H9 (cell line): ENCODE results near the gene CCDC154. TPM values are rescaled to one million over a fixed set of nuclear protein-coding genes. Genes with fewer than 3 reads are reported as not detected.
A peak's percentile ranks its signal among the peaks of the same experiment; 100 is the strongest.

Experiments used
- DNase-seq: peaks from one replicate; pipeline ENCODE4 v3.0.0-alpha.2; 2017
- H2AFZ ChIP-seq: one replicate; pipeline ENCODE4 v1.6.1; 2013; ENCODE audit warnings: mild to moderate bottlenecking, low read length, control low read depth, moderate library complexity
- H2AK5ac ChIP-seq: 2 replicates; pipeline ENCODE4 v1.6.1; 2013; ENCODE audit warnings: low read length, control low read depth, mixed read lengths; ENCODE audit not compliant: insufficient read length
- H2BK120ac ChIP-seq: one replicate; pipeline ENCODE4 v1.6.1; 2013; ENCODE audit warnings: low read depth, mild to moderate bottlenecking, low read length, control low read depth, inconsistent platforms; ENCODE audit not compliant: poor library complexity, severe bottlenecking
- H2BK12ac ChIP-seq: 2 replicates; pipeline ENCODE4 v1.6.1; 2013; ENCODE audit warnings: low read length, control low read depth, mixed read lengths, low read depth; ENCODE audit not compliant: insufficient read length
- H2BK15ac ChIP-seq: 2 replicates; pipeline ENCODE4 v1.6.1; 2013; ENCODE audit warnings: low read depth, low read length, control low read depth
- H2BK20ac ChIP-seq: one replicate; pipeline ENCODE4 v1.6.1; 2013; ENCODE audit warnings: low read depth, mild to moderate bottlenecking, low read length, control low read depth, inconsistent platforms; ENCODE audit not compliant: poor library complexity, severe bottlenecking
- H2BK5ac ChIP-seq: 2 replicates; pipeline ENCODE4 v1.6.1; 2013; ENCODE audit warnings: low read length, control low read depth, mixed read lengths; ENCODE audit not compliant: insufficient read length
- H3K14ac ChIP-seq: 2 replicates; pipeline ENCODE4 v1.6.1; 2013; ENCODE audit warnings: low read length, control low read depth; ENCODE audit not compliant: insufficient read depth
- H3K18ac ChIP-seq: 2 replicates; pipeline ENCODE4 v1.6.1; 2013; ENCODE audit warnings: low read depth, mild to moderate bottlenecking, mixed read lengths, low read length, control low read depth; ENCODE audit not compliant: insufficient read length
- H3K23ac ChIP-seq: 2 replicates; pipeline ENCODE4 v1.6.1; 2013; ENCODE audit warnings: low read length, control low read depth, mixed read lengths, low read depth; ENCODE audit not compliant: insufficient read length
- H3K23me2 ChIP-seq: 2 replicates; pipeline ENCODE4 v1.6.1; 2013; ENCODE audit warnings: low read depth, mild to moderate bottlenecking, mixed read lengths, low read length, control low read depth; ENCODE audit not compliant: insufficient read length, poor library complexity, severe bottlenecking
- H3K27ac ChIP-seq: 2 replicates; pipeline ENCODE4 v1.5.1; 2013; ENCODE audit warnings: low read length, control low read depth, mixed read lengths, low read depth; ENCODE audit not compliant: insufficient read length
- H3K27me3 ChIP-seq: 2 replicates; pipeline ENCODE4 v1.6.1; 2013; ENCODE audit warnings: low read length, control low read depth, inconsistent platforms; ENCODE audit not compliant: insufficient read depth
- H3K4ac ChIP-seq: 2 replicates; pipeline ENCODE4 v1.6.1; 2013; ENCODE audit warnings: low read depth, mild to moderate bottlenecking, control low read depth, inconsistent platforms, low read length, moderate library complexity
- H3K4me1 ChIP-seq: 2 replicates; pipeline ENCODE4 v1.6.1; 2013; ENCODE audit warnings: low read length, control low read depth, inconsistent platforms; ENCODE audit not compliant: insufficient read depth
- H3K4me2 ChIP-seq: 2 replicates; pipeline ENCODE4 v1.6.1; 2013; ENCODE audit warnings: low read length, control low read depth, mixed read lengths; ENCODE audit not compliant: insufficient read length, insufficient read depth
- H3K56ac ChIP-seq: 2 replicates; pipeline ENCODE4 v1.6.1; 2013; ENCODE audit warnings: low read depth, mild to moderate bottlenecking, mixed read lengths, low read length, control low read depth; ENCODE audit not compliant: insufficient read length
- H3K79me1 ChIP-seq: 2 replicates; pipeline ENCODE4 v1.6.1; 2013; ENCODE audit warnings: low read depth, mild to moderate bottlenecking, moderate library complexity, low read length, control low read depth, inconsistent platforms; ENCODE audit not compliant: insufficient read depth, poor library complexity, severe bottlenecking
- H3K79me2 ChIP-seq: 2 replicates; pipeline ENCODE4 v1.6.1; 2013; ENCODE audit warnings: low read length, control low read depth, inconsistent platforms; ENCODE audit not compliant: insufficient read depth
- H3K9ac ChIP-seq: 2 replicates; pipeline ENCODE4 v1.6.1; 2013; ENCODE audit warnings: low read length, control low read depth, mixed read lengths; ENCODE audit not compliant: insufficient read length; ENCODE audit errors: extremely low read depth
- H3K9me3 ChIP-seq: one replicate; pipeline ENCODE4 v1.6.1; 2013; ENCODE audit warnings: low read depth, low read length, inconsistent platforms; ENCODE audit not compliant: control insufficient read depth
- H3T11ph ChIP-seq: one replicate; pipeline ENCODE4 v1.6.1; 2013; ENCODE audit warnings: mild to moderate bottlenecking, low read length, control low read depth, inconsistent platforms
- H4K20me1 ChIP-seq: one replicate; pipeline ENCODE4 v1.6.1; 2013; ENCODE audit not compliant: control insufficient read depth, insufficient read length, insufficient read depth
- H4K5ac ChIP-seq: 2 replicates; pipeline ENCODE4 v1.6.1; 2013; ENCODE audit warnings: low read depth, mild to moderate bottlenecking, mixed read lengths, low read length, control low read depth; ENCODE audit not compliant: insufficient read length
- H4K8ac ChIP-seq: replicated peaks from 2 replicates; pipeline ENCODE4 v1.6.1; 2013; ENCODE audit warnings: low read length, control low read depth, mixed read lengths, low read depth; ENCODE audit not compliant: insufficient read length
- H4K91ac ChIP-seq: 2 replicates; pipeline ENCODE4 v1.6.1; 2013; ENCODE audit warnings: low read depth, mild to moderate bottlenecking, moderate library complexity, mixed read lengths, low read length, control low read depth; ENCODE audit not compliant: insufficient read length
- H3K27ac Mint-ChIP-seq, 3 experiments: 2 replicates in 2 of 3; 3 replicates in 1 of 3; pipeline ENCODE4 v1.8.0; 2020 to 2021; ENCODE audit warnings: mixed read lengths in 3 of 3, mild to moderate bottlenecking in 1 of 3, moderate library complexity in 1 of 3
- H3K27me3 Mint-ChIP-seq: 2 replicates; pipeline ENCODE4 v1.8.0; 2021; ENCODE audit warnings: low read depth, mild to moderate bottlenecking, moderate library complexity, mixed read lengths
- H3K36me3 Mint-ChIP-seq, 3 experiments: 2 replicates in 2 of 3; 3 replicates in 1 of 3; pipeline ENCODE4 v1.8.0; 2020 to 2021; ENCODE audit warnings: low read depth in 3 of 3, mixed read lengths in 3 of 3; ENCODE audit not compliant: insufficient read depth in 1 of 3
- H3K4me1 Mint-ChIP-seq, 2 experiments: 2 replicates each; pipeline ENCODE4 v1.8.0; 2020; ENCODE audit warnings: mixed read lengths in 2 of 2
- H3K4me3 Mint-ChIP-seq, 2 experiments: 2 replicates in 1 of 2; 3 replicates in 1 of 2; pipeline ENCODE4 v1.8.0; 2020 to 2021; ENCODE audit warnings: mild to moderate bottlenecking in 2 of 2, mixed read lengths in 2 of 2, moderate library complexity in 1 of 2
- H3K9me3 Mint-ChIP-seq, 2 experiments: 2 replicates in 1 of 2; 3 replicates in 1 of 2; pipeline ENCODE4 v1.8.0; 2020; ENCODE audit warnings: mild to moderate bottlenecking in 2 of 2, mixed read lengths in 2 of 2, moderate library complexity in 1 of 2
- CTCF ChIP-seq: fragments of 200-600 bp; sonication (generic); conservative IDR thresholded peaks from 3 replicates; pipeline ENCODE4 v1.8.0; 2021; ENCODE audit warnings: antibody characterized with exemption, mild to moderate bottlenecking
- WGBS: extraction: QIAGEN DNeasy Blood & Tissue Kit; methylation state at CpG from one replicate; pipeline ENCODE4 v1.1.7; 2013; ENCODE audit warnings: missing lambda C conversion rate, low lambda C conversion rate, mixed read lengths; ENCODE audit not compliant: insufficient read length; ENCODE audit errors: extremely low coverage; 5-methylcytosine and 5-hydroxymethylcytosine counted together
- total RNA-seq: library from RNA; stranded (reverse); gene quantifications from 2 replicates; pipeline ENCODE4 v1.2.1, GENCODE V29; 2021

CCDC154 gene
- total RNA-seq, 1 experiment from 2014 or later: 1.3 TPM

- Histone ChIP-seq H3K9ac (no peak overlapping the region), H3K4me1 (no peaks in the 10 kb centered on the region)
Measured at GRCh38 chr16:1442697-1443096, 1.7 kb downstream of the CCDC154 start.

More at GRCh38 chr16:1442697-1443096, 1.7 kb downstream of the CCDC154 start:
- Histone ChIP-seq H3K9me3 (no peaks in the 10 kb centered on the region), H3K23ac (no peak overlapping the region), H2AK5ac (no peak overlapping the region), H2BK12ac (no peak overlapping the region), H2AFZ (no peak overlapping the region), H4K20me1 (peaks cover 2% of the 10 kb centered on the region), H4K5ac (no peak overlapping the region), H2BK5ac (no peak overlapping the region), H3T11ph (no peak overlapping the region), H2BK15ac (no peak overlapping the region), H2BK120ac (no peak overlapping the region), H3K4me2 (no peak overlapping the region), H2BK20ac (no peak overlapping the region), H3K79me1 (no peaks in the 10 kb centered on the region), H3K27me3 (no peaks in the 10 kb centered on the region), H3K79me2 (no peaks in the 10 kb centered on the region), H3K18ac (no peak overlapping the region), H3K23me2 (no peaks in the 10 kb centered on the region), H4K91ac (peak overlapping the region; percentile 51), H3K14ac (no peak overlapping the region), H3K4ac (no peak overlapping the region), H3K56ac (no peak overlapping the region), H4K8ac (no peak overlapping the region), H3K27ac (no peak overlapping the region)
- Mint-ChIP-seq H3K9me3 (no peaks in the 10 kb centered on the region), H3K4me3 (no peak overlapping the region), H3K36me3 (no peaks in the 10 kb centered on the region), H3K4me1 (no peaks in the 10 kb centered on the region), H3K27ac (no peak overlapping the region), H3K27me3 (no peaks in the 10 kb centered on the region)
- DNase-seq: no peak
- no CpG with 5 or more reads among the region's 24 CpGs for WGBS
- TF ChIP-seq CTCF: no peak
